Liver (tissue), 9 donors: Measurements from ENCODE around the gene TTC12. TPM values are rescaled to one million over a fixed set of nuclear protein-coding genes. Genes with fewer than 3 reads are reported as not detected.

Experiments used
- DNase-seq: peaks from one replicate; pipeline ENCODE4 v3.0.0-alpha.2; 2017; ENCODE audit warnings: low spot score
- H3K27ac ChIP-seq, 2 donors: one replicate each; pipeline ENCODE4 v1.7.0; 2013; ENCODE audit warnings: inconsistent platforms in 2 of 2, low read length in 2 of 2, control low read depth in 1 of 2, low read depth in 1 of 2, mild to moderate bottlenecking in 1 of 2
- H3K27me3 ChIP-seq, 4 donors: one replicate each; pipeline versions ENCODE4 v1.6.1 to v1.7.0; 2013; ENCODE audit warnings: low read length in 3 of 4, inconsistent platforms in 1 of 4, mild to moderate bottlenecking in 1 of 4, moderate library complexity in 1 of 4; ENCODE audit not compliant: control insufficient read depth in 4 of 4, insufficient read depth in 4 of 4
- H3K36me3 ChIP-seq, 4 donors: one replicate each; pipeline versions ENCODE4 v1.6.1 to v1.7.0; 2013; ENCODE audit warnings: low read length in 3 of 4, mild to moderate bottlenecking in 3 of 4, low read depth in 1 of 4, moderate library complexity in 1 of 4; ENCODE audit not compliant: control insufficient read depth in 4 of 4, insufficient read depth in 3 of 4
- H3K4me1 ChIP-seq, 4 donors: one replicate each; pipeline versions ENCODE4 v1.6.1 to v1.7.0; 2013; ENCODE audit warnings: low read length in 3 of 4, mild to moderate bottlenecking in 3 of 4, moderate library complexity in 1 of 4; ENCODE audit not compliant: control insufficient read depth in 4 of 4, insufficient read depth in 4 of 4
- H3K4me3 ChIP-seq, 3 donors: one replicate each; pipeline versions ENCODE4 v1.6.1 to v1.7.0; 2013; ENCODE audit warnings: low read length in 3 of 3, control low read depth in 1 of 3, low read depth in 1 of 3, mild to moderate bottlenecking in 1 of 3
- H3K9ac ChIP-seq, 2 donors: one replicate each; pipeline ENCODE4 v1.7.0; 2013; ENCODE audit warnings: low read length in 2 of 2, mild to moderate bottlenecking in 2 of 2, moderate library complexity in 2 of 2, control low read depth in 1 of 2, low read depth in 1 of 2
- H3K9me3 ChIP-seq, 4 donors: one replicate each; pipeline versions ENCODE4 v1.6.1 to v1.7.0; 2013; ENCODE audit warnings: low read length in 3 of 4; ENCODE audit not compliant: control insufficient read depth in 4 of 4
- ATF3 ChIP-seq: IDR thresholded peaks from 2 replicates; pipeline ENCODE4 v1.6.1; 2016; ENCODE audit warnings: antibody characterized with exemption
- CTCF ChIP-seq: fragments of 150-350 bp; IDR thresholded peaks from 2 replicates; pipeline ENCODE4 v1.5.1; 2017; ENCODE audit warnings: improper control_type of control experiment, low read depth, low read length; ENCODE audit not compliant: missing input control
- EGR1 ChIP-seq, 2 donors: IDR thresholded peaks; 2 replicates each; pipeline ENCODE4 v1.6.1; 2016 to 2018; ENCODE audit warnings: antibody characterized with exemption in 2 of 2, low read depth in 2 of 2
- FOXA1 ChIP-seq: IDR thresholded peaks from 2 replicates; pipeline ENCODE4 v1.6.1; 2016; ENCODE audit warnings: antibody characterized with exemption
- FOXA2 ChIP-seq: IDR thresholded peaks from 2 replicates; pipeline ENCODE4 v1.6.1; 2016; ENCODE audit warnings: antibody characterized with exemption
- GABPA ChIP-seq, 2 donors: IDR thresholded peaks in 1 of 2; conservative IDR thresholded peaks in 1 of 2; 2 replicates each; pipeline ENCODE4 v1.6.1; 2016; ENCODE audit warnings: antibody characterized with exemption in 2 of 2, mild to moderate bottlenecking in 1 of 2, moderate library complexity in 1 of 2
- HNF4A ChIP-seq, 2 donors: conservative IDR thresholded peaks; 2 replicates each; pipeline ENCODE4 v1.6.1; 2016; ENCODE audit warnings: antibody characterized with exemption in 2 of 2, mild to moderate bottlenecking in 2 of 2
- HNF4G ChIP-seq: IDR thresholded peaks from 2 replicates; pipeline ENCODE4 v1.6.1; 2016; ENCODE audit warnings: antibody characterized with exemption
- JUND ChIP-seq, 2 donors: IDR thresholded peaks; 2 replicates each; pipeline ENCODE4 v1.6.1; 2016; ENCODE audit warnings: antibody characterized with exemption in 2 of 2
- NR2F2 ChIP-seq: IDR thresholded peaks from 2 replicates; pipeline ENCODE4 v1.6.1; 2016; ENCODE audit warnings: antibody characterized with exemption
- RAD21 ChIP-seq, 2 donors: IDR thresholded peaks; 2 replicates each; pipeline ENCODE4 v1.6.1; 2016; ENCODE audit warnings: antibody characterized with exemption in 2 of 2, mild to moderate bottlenecking in 2 of 2
- REST ChIP-seq: IDR thresholded peaks from 2 replicates; pipeline ENCODE4 v1.6.1; 2016; ENCODE audit warnings: antibody characterized with exemption, mild to moderate bottlenecking
- RXRA ChIP-seq, 2 donors: IDR thresholded peaks; 2 replicates each; pipeline ENCODE4 v1.6.1; 2017 to 2018; ENCODE audit warnings: antibody characterized with exemption in 2 of 2, mild to moderate bottlenecking in 1 of 2
- SP1 ChIP-seq: IDR thresholded peaks from 2 replicates; pipeline ENCODE4 v1.6.1; 2018; ENCODE audit warnings: antibody characterized with exemption, mild to moderate bottlenecking
- TAF1 ChIP-seq: conservative IDR thresholded peaks from 2 replicates; pipeline ENCODE4 v1.6.1; 2016; ENCODE audit warnings: antibody characterized with exemption, mild to moderate bottlenecking
- YY1 ChIP-seq: IDR thresholded peaks from 2 replicates; pipeline ENCODE4 v1.6.1; 2016; ENCODE audit warnings: antibody characterized with exemption, mild to moderate bottlenecking
- ZBTB33 ChIP-seq: IDR thresholded peaks from 2 replicates; pipeline ENCODE4 v1.6.1; 2016; ENCODE audit warnings: antibody characterized with exemption
- WGBS: extraction: QIAGEN DNeasy Blood & Tissue Kit; methylation state at CpG from one replicate; pipeline ENCODE4 v1.1.7; 2013; 5-methylcytosine and 5-hydroxymethylcytosine counted together
- polyA plus RNA-seq, 2 donors: library from polyadenylated mRNA; stranded (reverse) in 1 of 2; unstranded in 1 of 2; fragments of 200-250 nt in 1 of 2; fragments of >200 nt in 1 of 2; fragmentation: Nextera tagmentation in 1 of 2; extraction: Ambion mirVana in 1 of 2; gene quantifications; one replicate each; pipeline versions ENCODE4 v1.2.1 to v1.2.3, GENCODE V29; 2013 to 2015
- total RNA-seq, 2 donors: library from RNA; depleted of rRNA; stranded (reverse); fragments of >200 nt; gene quantifications; one replicate each; pipeline ENCODE4 v1.2.3, GENCODE V29; 2014
- TF ChIP-seq, protein P1 (sequence below): IDR thresholded peaks from 2 replicates; pipeline ENCODE4 v1.6.1; 2016; ENCODE audit warnings: antibody characterized with exemption
- donor health status: healthy.
- donor health status: healthy.
- donor health status: healthy.
- donor health status: healthy.
- donor health status: healthy.

The TTC12 gene
- total and polyA plus RNA-seq, 4 donors, result 2.8 to 9.0 (median 4.3) TPM

DNA sequence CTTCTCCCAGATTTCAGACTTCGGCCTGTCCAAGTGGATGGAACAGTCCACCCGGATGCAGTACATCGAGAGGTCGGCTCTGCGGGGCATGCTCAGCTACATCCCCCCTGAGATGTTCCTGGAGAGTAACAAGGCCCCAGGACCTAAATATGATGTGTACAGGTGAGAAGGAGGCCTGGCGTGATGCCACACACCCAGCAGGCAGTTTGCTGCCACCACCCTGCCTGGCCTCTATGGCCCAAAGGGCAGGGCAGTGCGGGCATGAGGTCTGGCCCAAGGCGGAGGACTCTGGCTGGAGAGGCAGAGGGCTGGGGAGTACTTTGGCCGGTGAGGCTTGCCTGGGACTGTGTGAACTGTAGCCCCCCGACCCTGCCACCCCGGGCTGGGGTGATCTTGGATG lies 80.5 kb downstream of the TTC12 start:
- no peak for DNase-seq
- Histone ChIP-seq H3K9me3 (no peaks in the 10 kb centered on the region), H3K9ac (no peak overlapping the region), H3K36me3 (no peaks in the 10 kb centered on the region), H3K27ac (no peak overlapping the region), H3K4me3 (no peak overlapping the region), H3K4me1 (no peaks in the 10 kb centered on the region), H3K27me3 (peaks cover 0 to 4% (median 0%) of the 10 kb centered on the region in 4 donors)
- no peak for TF ChIP-seq SP1
- TF ChIP-seq HNF4G, result no peak
- TF ChIP-seq CTCF, result no peak
- TF ChIP-seq, protein P1, sequence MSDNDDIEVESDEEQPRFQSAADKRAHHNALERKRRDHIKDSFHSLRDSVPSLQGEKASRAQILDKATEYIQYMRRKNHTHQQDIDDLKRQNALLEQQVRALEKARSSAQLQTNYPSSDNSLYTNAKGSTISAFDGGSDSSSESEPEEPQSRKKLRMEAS, result no peak
- TF ChIP-seq JUND (IDR thresholded peaks at IDR 0.05), result no peak
- TF ChIP-seq REST, result no peak
- no peak for TF ChIP-seq YY1
- no peak for TF ChIP-seq FOXA2
- TF ChIP-seq RAD21 (IDR thresholded peaks at IDR 0.05), result no peak
- no peak for TF ChIP-seq HNF4A (conservative IDR thresholded peaks at IDR 0.05)
- TF ChIP-seq EGR1 (IDR thresholded peaks at IDR 0.05; ENCODE audit: low read depth in 2 of 2), result no peak
- no peak for TF ChIP-seq FOXA1
- TF ChIP-seq ZBTB33, result no peak
- no peak for TF ChIP-seq NR2F2
- TF ChIP-seq RXRA (IDR thresholded peaks at IDR 0.05), result no peak
- TF ChIP-seq GABPA (IDR thresholded peaks at IDR 0.05 in 1 of 2, conservative IDR thresholded peaks at IDR 0.05 in 1 of 2), result no peak
- TF ChIP-seq ATF3, result no peak
- TF ChIP-seq TAF1, result no peak
- 91% methylated on average over 11 of the region's 11 CpGs for WGBS
